Breast epithelium (tissue), 4 donors: Measurements from ENCODE around the gene POLE2. TPM values are rescaled to one million over a fixed set of nuclear protein-coding genes. Genes with fewer than 3 reads are reported as not detected.
"Not testable (repeated sequence)": the region's sequence is repeated elsewhere in the genome, so short reads cannot be mapped to it uniquely, and the experiment has no call there.

Experiments
- DNase-seq, 2 donors: peaks; one replicate each; pipeline ENCODE4 v3.0.0-alpha.2; 2019; ENCODE audit warnings: low spot score in 2 of 2
- H3K27ac ChIP-seq, 2 donors: fragments of 200-600 bp; sonication (generic) in 1 of 2; one replicate each; pipeline ENCODE4 v1.5.1; 2016 to 2019; ENCODE audit warnings: mild to moderate bottlenecking in 1 of 2
- H3K27me3 ChIP-seq, 2 donors: fragments of 200-600 bp; sonication (generic) in 1 of 2; one replicate each; pipeline versions ENCODE4 v1.5.1 to v1.6.0; 2017 to 2019; ENCODE audit warnings: control low read depth in 1 of 2, mild to moderate bottlenecking in 1 of 2
- H3K36me3 ChIP-seq: fragments of 200-600 bp; one replicate; pipeline ENCODE4 v1.5.1; 2019
- H3K4me1 ChIP-seq, 2 donors: fragments of 200-600 bp; sonication (generic); one replicate each; pipeline ENCODE4 v1.5.1; 2016 to 2019; ENCODE audit warnings: control low read depth in 1 of 2
- H3K4me3 ChIP-seq, 3 donors: fragments of 200-600 bp; sonication (generic); 1 replicate in 2 of 3; 2 replicates in 1 of 3; pipeline ENCODE4 v1.5.1; 2016 to 2019; ENCODE audit warnings: mild to moderate bottlenecking in 3 of 3, moderate library complexity in 2 of 3
- H3K9me3 ChIP-seq, 2 donors: fragments of 200-600 bp; sonication (generic) in 1 of 2; one replicate each; pipeline ENCODE4 v1.5.1; 2016 to 2019; ENCODE audit warnings: control low read depth in 1 of 2
- POLR2A ChIP-seq: fragments of 450-650 bp; IDR thresholded peaks from one replicate; pipeline ENCODE4 v1.6.1; 2016; ENCODE audit warnings: antibody characterized with exemption, mild to moderate bottlenecking, moderate library complexity
- POLR2AphosphoS5 ChIP-seq, 3 donors: sonication (generic); formaldehyde crosslinking; IDR thresholded peaks; one replicate each; pipeline ENCODE4 v1.6.1; 2017; ENCODE audit warnings: antibody characterized with exemption in 3 of 3
- intact Hi-C: fragments of 100-400 bp; cut with DNase I; formaldehyde crosslinking; loops from one replicate; pipeline ENCODE4 v1.15.1; 2023; ENCODE audit warnings: low total_unique reads
- total RNA-seq, 3 donors: library from RNA; depleted of rRNA; stranded (reverse); fragments of >200 nt; gene quantifications; one replicate each; pipeline ENCODE4 v1.1.0, GENCODE V29; 2016
- TF ChIP-seq, protein P1 (sequence below), 3 donors: fragments of 450-650 bp; IDR thresholded peaks; one replicate each; pipeline ENCODE4 v1.5.1; 2016 to 2017; ENCODE audit warnings: antibody characterized with exemption in 3 of 3, mild to moderate bottlenecking in 3 of 3, moderate library complexity in 3 of 3

Gene POLE2
- total RNA-seq, 3 donors from 2014 or later: 1.6 to 9.8 (median 5.6) TPM

DNA sequence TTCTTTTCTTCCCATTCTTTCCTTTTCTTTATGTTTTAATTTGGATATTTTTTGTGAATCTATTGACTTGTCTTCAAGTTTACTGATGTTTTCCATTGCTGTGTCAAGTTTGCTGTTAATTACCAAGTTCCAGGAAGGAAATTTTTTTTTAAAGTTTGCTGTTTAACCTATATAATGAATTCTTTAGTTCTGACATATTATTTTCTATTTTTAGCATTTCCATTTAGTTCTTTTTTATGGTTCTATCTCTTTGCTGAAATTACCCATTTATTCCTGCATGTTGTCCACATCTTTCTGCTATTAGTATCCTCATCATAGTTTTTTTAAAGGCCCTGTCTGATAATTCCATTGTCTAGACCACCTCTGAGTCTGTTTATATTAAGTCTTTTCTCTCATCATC lies 32.7 kb upstream of the POLE2 start:
- H3K27me3 ChIP-seq: no peaks in the 10 kb centered on the region
- no peak for TF ChIP-seq POLR2A
- TF ChIP-seq POLR2AphosphoS5 (IDR thresholded peaks at IDR 0.05): no peak
- TF ChIP-seq, protein P1, sequence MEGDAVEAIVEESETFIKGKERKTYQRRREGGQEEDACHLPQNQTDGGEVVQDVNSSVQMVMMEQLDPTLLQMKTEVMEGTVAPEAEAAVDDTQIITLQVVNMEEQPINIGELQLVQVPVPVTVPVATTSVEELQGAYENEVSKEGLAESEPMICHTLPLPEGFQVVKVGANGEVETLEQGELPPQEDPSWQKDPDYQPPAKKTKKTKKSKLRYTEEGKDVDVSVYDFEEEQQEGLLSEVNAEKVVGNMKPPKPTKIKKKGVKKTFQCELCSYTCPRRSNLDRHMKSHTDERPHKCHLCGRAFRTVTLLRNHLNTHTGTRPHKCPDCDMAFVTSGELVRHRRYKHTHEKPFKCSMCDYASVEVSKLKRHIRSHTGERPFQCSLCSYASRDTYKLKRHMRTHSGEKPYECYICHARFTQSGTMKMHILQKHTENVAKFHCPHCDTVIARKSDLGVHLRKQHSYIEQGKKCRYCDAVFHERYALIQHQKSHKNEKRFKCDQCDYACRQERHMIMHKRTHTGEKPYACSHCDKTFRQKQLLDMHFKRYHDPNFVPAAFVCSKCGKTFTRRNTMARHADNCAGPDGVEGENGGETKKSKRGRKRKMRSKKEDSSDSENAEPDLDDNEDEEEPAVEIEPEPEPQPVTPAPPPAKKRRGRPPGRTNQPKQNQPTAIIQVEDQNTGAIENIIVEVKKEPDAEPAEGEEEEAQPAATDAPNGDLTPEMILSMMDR (IDR thresholded peaks at IDR 0.05): no peak
- no peak overlapping the region for H3K27ac ChIP-seq
- no peak for DNase-seq
- no peaks in the 10 kb centered on the region for H3K4me1 ChIP-seq
- H3K9me3 ChIP-seq: no peaks in the 10 kb centered on the region
- intact Hi-C loops: loop anchor here (10.0 kb wide), 1 partner anchor 1036 kb away; no protein-coding TSS in a partner anchor
- H3K36me3 ChIP-seq: no peaks in the 10 kb centered on the region
- H3K4me3 ChIP-seq: no peak overlapping the region

DNA sequence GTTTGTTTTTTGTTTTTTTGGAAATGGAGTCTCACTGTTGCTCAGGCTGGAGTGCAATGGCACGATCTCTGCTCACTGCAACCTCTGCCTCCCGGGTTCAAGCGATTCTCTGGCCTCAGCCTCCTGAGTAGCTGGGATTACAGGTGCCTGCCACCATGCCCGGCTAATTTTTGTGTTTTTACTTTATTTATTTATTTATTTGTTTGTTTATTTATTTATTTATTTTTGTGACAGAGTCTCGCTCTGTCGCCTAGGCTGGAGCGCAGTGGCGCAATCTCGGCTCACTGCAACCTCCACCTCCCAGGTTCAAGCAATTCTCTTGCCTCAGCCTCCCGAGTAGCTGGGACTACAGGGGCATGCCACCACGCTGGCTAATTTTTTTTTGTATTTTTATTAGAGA lies 23.0 kb upstream of the POLE2 start:
- H3K27me3 ChIP-seq, H3K36me3 ChIP-seq, H3K9me3 ChIP-seq, H3K27ac ChIP-seq, H3K4me3 ChIP-seq, H3K4me1 ChIP-seq, intact Hi-C loops, DNase-seq: not testable (repeated sequence)

DNA sequence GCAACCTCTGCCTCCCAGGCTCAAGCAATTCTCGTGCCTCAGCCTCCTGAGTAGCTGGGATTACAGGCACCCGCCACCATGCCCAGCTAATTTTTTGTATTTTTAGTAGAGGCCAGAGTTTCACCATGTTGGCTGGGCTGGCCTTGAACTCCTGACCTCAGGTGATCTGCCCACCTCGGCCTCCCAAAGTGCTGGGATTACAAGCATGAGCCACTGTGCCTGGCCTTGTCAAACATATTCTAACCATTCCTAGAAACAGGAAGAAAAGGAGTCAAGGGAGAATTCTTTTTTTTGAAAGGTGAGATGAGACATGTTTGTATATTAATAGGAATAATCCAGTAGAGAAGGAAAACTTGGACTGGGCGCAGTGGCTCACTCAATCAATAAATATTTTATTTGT lies 16.5 kb upstream of the POLE2 start:
- H3K36me3 ChIP-seq: not testable (repeated sequence)

DNA sequence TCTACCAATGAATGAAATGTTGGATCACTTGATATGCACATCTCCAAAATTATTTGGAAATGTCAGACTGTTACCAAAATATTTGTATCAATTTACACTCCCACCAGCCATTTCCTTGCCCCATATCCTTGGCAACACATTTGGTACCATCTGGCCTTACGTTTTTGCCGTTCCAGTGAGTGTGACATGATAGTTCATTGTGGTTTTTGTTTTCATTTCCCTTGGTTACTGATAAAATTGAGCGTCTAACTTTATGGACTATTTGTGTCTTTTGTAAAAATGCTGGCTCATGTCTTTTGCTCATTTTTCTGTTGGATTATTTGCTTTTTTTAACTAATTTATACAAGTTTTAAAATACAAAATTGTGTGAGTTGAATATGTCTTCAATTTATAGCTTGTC lies 16.0 kb upstream of the POLE2 start:
- Histone ChIP-seq H3K4me3 (no peak overlapping the region), H3K4me1 (no peaks in the 10 kb centered on the region), H3K27ac (no peak overlapping the region), H3K27me3 (no peaks in the 10 kb centered on the region), H3K9me3 (no peaks in the 10 kb centered on the region), H3K36me3 (no peaks in the 10 kb centered on the region)
- TF ChIP-seq, protein P1 (IDR thresholded peaks at IDR 0.05): no peak
- TF ChIP-seq POLR2A (no peak), POLR2AphosphoS5 (IDR thresholded peaks at IDR 0.05) (no peak)
- no peak for DNase-seq
- intact Hi-C loops: no loop called here

More for the DNA sequence above, 16.5 kb upstream of the POLE2 start:
- DNase-seq, H3K9me3 ChIP-seq, H3K27ac ChIP-seq, H3K4me3 ChIP-seq, intact Hi-C loops, H3K4me1 ChIP-seq, H3K27me3 ChIP-seq: not testable (repeated sequence)

DNA sequence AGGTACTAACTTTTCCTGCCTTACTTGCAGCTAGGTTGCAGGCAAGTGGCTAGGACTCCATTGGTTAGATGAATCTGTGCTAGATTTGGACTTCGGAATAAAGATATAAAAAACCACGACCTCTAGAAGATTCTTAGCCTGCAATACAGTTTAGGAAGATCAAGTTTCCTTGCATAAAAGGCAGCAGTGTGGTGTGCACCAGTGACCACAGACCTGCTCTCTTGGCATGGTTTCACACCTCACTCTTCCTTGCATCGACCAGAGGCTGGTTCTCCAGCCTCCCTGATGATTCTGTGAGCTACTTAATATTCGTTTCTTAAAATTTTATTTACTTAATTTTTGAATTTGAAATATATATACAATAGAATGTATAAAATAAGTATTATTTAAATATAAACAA lies 14.7 kb upstream of the POLE2 start:
- Histone ChIP-seq H3K4me3 (no peak overlapping the region), H3K27ac (no peak overlapping the region), H3K36me3 (no peaks in the 10 kb centered on the region), H3K27me3 (no peaks in the 10 kb centered on the region), H3K9me3 (no peaks in the 10 kb centered on the region), H3K4me1 (no peaks in the 10 kb centered on the region)
- TF ChIP-seq POLR2AphosphoS5 (IDR thresholded peaks at IDR 0.05) (no peak), POLR2A (no peak)
- TF ChIP-seq, protein P1 (IDR thresholded peaks at IDR 0.05): no peak
- no peak for DNase-seq
- intact Hi-C loops: no loop called here

DNA sequence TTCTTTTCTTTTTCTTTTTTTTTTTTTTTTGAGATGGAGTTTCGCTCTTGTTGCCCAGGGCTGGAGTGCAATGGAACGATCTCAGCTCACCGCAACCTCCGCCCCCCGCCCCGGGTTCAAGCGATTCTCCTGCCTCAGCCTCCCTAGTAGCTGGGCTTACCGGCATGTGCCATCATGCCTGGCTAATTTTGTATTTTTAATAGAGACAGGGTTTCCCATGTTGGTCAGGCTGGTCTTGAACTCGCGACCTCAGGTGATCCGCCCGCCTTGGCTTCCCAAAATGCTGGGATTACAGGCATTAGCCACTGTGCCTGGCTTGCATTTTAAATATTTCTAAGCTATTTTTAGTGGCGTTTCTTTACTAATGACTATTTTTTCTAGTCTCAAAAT lies 5.7 kb upstream of the POLE2 start:
- DNase-seq, H3K9me3 ChIP-seq, H3K36me3 ChIP-seq, H3K4me1 ChIP-seq, H3K27me3 ChIP-seq, H3K27ac ChIP-seq, intact Hi-C loops: not testable (repeated sequence)
- peak overlapping the region; percentile 68 to 86 (median 76) for H3K4me3 ChIP-seq
